Mucosa of gallbladder (tissue), 1 donor: ENCODE measurements around the gene UNC45B. TPM values are rescaled to one million over a fixed set of nuclear protein-coding genes. Genes with fewer than 3 reads are reported as not detected.
"Not testable (repeated sequence)": the region's sequence is repeated elsewhere in the genome, so short reads cannot be mapped to it uniquely, and the experiment has no call there.

Source experiments
- DNase-seq: peaks from one replicate; pipeline ENCODE4 v3.0.0-alpha.2; 2020; ENCODE audit warnings: low spot score
- total RNA-seq: library from RNA; stranded (reverse); gene quantifications from one replicate; pipeline ENCODE4 v1.2.1, GENCODE V29; 2021
- donor health status: DM: no; HTN: no; CAD: no.

Gene UNC45B
- 0.12 TPM for total RNA-seq

- DNase-seq: no peak
These were observed at the start of gene UNC45B for GRCh38 chr17:35147375-35147905. UNC45B (plus strand) TSS chr17:35147817; CDS start chr17:35148264, 447 bp downstream.

GRCh38 chr17:35099908-35100307, 47.7 kb upstream of the UNC45B start:
- no peak for DNase-seq

- DNase-seq: no peak
These were observed 46.6 kb upstream of the UNC45B start for GRCh38 chr17:35101036-35101435.

GRCh38 chr17:35101725-35102124, 45.9 kb upstream of the UNC45B start:
- no peak for DNase-seq

- DNase-seq: no peak
These were observed 44.3 kb upstream of the UNC45B start for GRCh38 chr17:35103271-35103670.

GRCh38 chr17:35104844-35105450, 42.7 kb upstream of the UNC45B start:
- no peak for DNase-seq

- not testable (repeated sequence) for DNase-seq
These were observed 36.8 kb upstream of the UNC45B start for GRCh38 chr17:35110791-35111190.

- DNase-seq: no peak
These were observed 30.8 kb upstream of the UNC45B start for GRCh38 chr17:35116845-35117244.

GRCh38 chr17:35117984-35118383, 29.6 kb upstream of the UNC45B start:
- DNase-seq: no peak

GRCh38 chr17:35119370-35120165, 28.0 kb upstream of the UNC45B start, which contains the start of gene RAD51D:
RAD51D (minus strand) TSS chr17:35119860; CDS start chr17:35119613, 247 bp downstream.
- peak; percentile 68 for DNase-seq

GRCh38 chr17:35121315-35121714, 26.3 kb upstream of the UNC45B start, which contains the start of gene FNDC8:
FNDC8 (plus strand) TSS chr17:35121615; CDS start chr17:35121694, 79 bp downstream.
- no peak for DNase-seq

GRCh38 chr17:35127751-35128514, 19.7 kb upstream of the UNC45B start:
- peak; percentile 27 for DNase-seq

- DNase-seq: no peak
These were observed 18.3 kb upstream of the UNC45B start for GRCh38 chr17:35129154-35129972.

GRCh38 chr17:35129973-35130351, 17.7 kb upstream of the UNC45B start:
- DNase-seq: no peak

- no peak for DNase-seq
These were observed 17.2 kb upstream of the UNC45B start for GRCh38 chr17:35130392-35130791.

- DNase-seq: no peak
These were observed 15.5 kb upstream of the UNC45B start for GRCh38 chr17:35132099-35132498.

- DNase-seq: no peak
These were observed 14.6 kb upstream of the UNC45B start for GRCh38 chr17:35132816-35133550.

GRCh38 chr17:35135322-35135721, 12.3 kb upstream of the UNC45B start:
- no peak for DNase-seq

GRCh38 chr17:35138218-35138617, 9.4 kb upstream of the UNC45B start:
- no peak for DNase-seq

- peak; percentile 75 for DNase-seq
These were observed 5.7 kb upstream of the UNC45B start, which contains the start of gene NLE1 for GRCh38 chr17:35141681-35142466. NLE1 (minus strand) TSS chr17:35142303; CDS start chr17:35142275, 28 bp downstream.
